Ovary (tissue), 9 donors: ENCODE data around the gene NRXN3. TPM values are rescaled to one million over a fixed set of nuclear protein-coding genes. Genes with fewer than 3 reads are reported as not detected.

Experiments used
- DNase-seq, 5 donors: peaks; one replicate each; pipeline ENCODE4 v3.0.0-alpha.2; 2019 to 2020
- H3K27ac ChIP-seq, 2 donors: fragments of 200-600 bp; one replicate each; pipeline versions ENCODE4 v1.5.1 to v1.8.0; 2019 to 2022
- H3K27me3 ChIP-seq: fragments of 200-600 bp; one replicate; pipeline ENCODE4 v1.8.0; 2022
- H3K36me3 ChIP-seq: fragments of 200-600 bp; sonication (generic); one replicate; pipeline ENCODE4 v1.5.1; 2019
- H3K4me1 ChIP-seq: one replicate; pipeline ENCODE4 v1.8.1; 2013; ENCODE audit warnings: mild to moderate bottlenecking, moderate library complexity; ENCODE audit not compliant: insufficient read depth
- H3K4me3 ChIP-seq: fragments of 200-600 bp; sonication (generic); one replicate; pipeline ENCODE4 v1.5.1; 2017
- H3K9me3 ChIP-seq, 2 donors: fragments of 200-600 bp in 1 of 2; sonication (generic) in 1 of 2; one replicate each; pipeline versions ENCODE4 v1.5.1 to v1.8.1; 2013 to 2019; ENCODE audit warnings: mild to moderate bottlenecking in 1 of 2, moderate library complexity in 1 of 2
- CTCF ChIP-seq, 3 donors: fragments of 450-650 bp in 2 of 3; fragments of 200-600 bp in 1 of 3; IDR thresholded peaks; one replicate each; pipeline versions ENCODE4 v1.5.1 to v1.8.0; 2016 to 2022; ENCODE audit warnings: antibody characterized with exemption in 3 of 3, mild to moderate bottlenecking in 1 of 3
- EP300 ChIP-seq: sonication (generic); formaldehyde crosslinking; IDR thresholded peaks from one replicate; pipeline ENCODE4 v1.6.1; 2017; ENCODE audit warnings: antibody characterized with exemption
- POLR2A ChIP-seq: fragments of 450-650 bp; IDR thresholded peaks from one replicate; pipeline ENCODE4 v1.6.1; 2017; ENCODE audit warnings: antibody characterized with exemption, mild to moderate bottlenecking, moderate library complexity
- WGBS, 3 donors: extraction: QIAGEN DNeasy Blood & Tissue Kit in 1 of 3; methylation state at CpG; one replicate each; pipeline versions ENCODE4 v1.1.5 to v1.1.7; 2013 to 2017; 5-methylcytosine and 5-hydroxymethylcytosine counted together
- intact Hi-C, 4 donors: fragments of 100-400 bp; cut with DNase I; formaldehyde crosslinking; loops; one replicate each; pipeline versions ENCODE4 v1.11.0 to v1.15.1; 2022 to 2023
- polyA plus RNA-seq, 2 donors: library from polyadenylated mRNA; stranded (reverse); fragments of 200-250 nt in 1 of 2; fragments of 350-450 nt in 1 of 2; fragmentation: Illumina TruSeq in 1 of 2; extraction: RNeasy Lipid Tissue Mini Kit (QIAGEN cat#74804) in 1 of 2; gene quantifications; one replicate each; pipeline ENCODE4 v1.2.3, GENCODE V29; 2013 to 2014
- total RNA-seq, 7 donors: library from RNA; depleted of rRNA in 2 of 7; stranded (reverse); fragments of >200 nt in 2 of 7; fragmentation: NEBNext Ultra II Directional in 3 of 7; extraction: Animal tissue kit (Norgen Biotek cat#: 25700) in 3 of 7; gene quantifications; one replicate each; pipeline versions ENCODE4 v1.1.0 to v1.2.4, GENCODE V29; 2016 to 2023
- donor health status: DM: no; HTN: no; CAD: no; lungs with moderate emphysema.
- donor health status: DM: no; HTN: no; CAD: no.
- donor health status: Bipolar disorder and iron deficiency.
- donor health status: DM: yes; HTN: yes; CAD: no.
- donor health status: DM: no; HTN: no; CAD: no.
- donor health status: DM: yes; HTN: yes; CAD: no.

Gene NRXN3
- total and polyA plus RNA-seq, 9 donors: 0.28 to 6.2 (median 0.82) TPM

DNA sequence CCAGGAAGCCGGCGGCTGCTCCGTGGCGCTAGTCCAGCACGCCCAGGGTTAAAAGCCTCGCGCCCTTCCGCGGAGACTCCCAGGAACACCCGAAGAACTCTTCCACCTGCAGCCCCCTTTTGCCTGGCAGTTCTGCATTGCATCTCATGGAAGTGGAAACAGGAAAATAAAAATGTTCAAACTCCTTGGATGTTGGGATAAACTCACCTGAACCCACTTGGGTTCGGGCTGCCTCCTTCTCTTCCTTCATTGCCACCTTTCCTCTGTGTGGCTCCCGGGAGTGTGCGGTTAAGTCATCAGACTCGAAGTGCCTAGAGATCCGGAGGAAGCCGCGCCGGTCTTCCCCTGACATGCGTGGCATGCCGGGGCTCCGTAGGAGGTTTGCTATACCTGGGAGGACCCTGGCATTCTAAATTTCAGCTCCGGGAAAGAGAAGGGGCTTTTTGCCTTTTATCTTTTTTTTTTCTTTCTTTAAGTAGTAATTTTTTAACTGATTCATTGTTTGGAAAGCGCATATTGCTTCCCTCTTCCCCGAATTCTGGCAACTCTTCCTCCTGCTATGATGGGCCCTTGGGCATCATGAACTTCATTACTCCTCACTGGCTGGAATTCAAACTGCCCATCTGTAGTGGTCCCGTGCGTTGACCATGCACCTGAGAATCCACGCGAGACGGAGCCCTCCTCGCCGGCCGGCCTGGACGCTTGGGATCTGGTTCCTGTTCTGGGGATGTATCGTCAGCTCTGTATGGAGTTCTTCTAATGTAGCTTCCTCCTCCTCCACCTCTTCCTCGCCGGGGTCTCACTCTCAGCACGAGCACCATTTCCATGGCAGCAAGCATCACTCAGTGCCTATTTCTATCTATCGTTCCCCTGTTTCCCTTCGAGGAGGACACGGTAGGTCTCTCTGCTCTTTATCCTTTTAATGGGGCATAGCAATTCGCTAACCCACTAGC, 1109.7 kb downstream of the NRXN3 start:
- H3K36me3 ChIP-seq: no peaks in the 10 kb centered on the region

DNA sequence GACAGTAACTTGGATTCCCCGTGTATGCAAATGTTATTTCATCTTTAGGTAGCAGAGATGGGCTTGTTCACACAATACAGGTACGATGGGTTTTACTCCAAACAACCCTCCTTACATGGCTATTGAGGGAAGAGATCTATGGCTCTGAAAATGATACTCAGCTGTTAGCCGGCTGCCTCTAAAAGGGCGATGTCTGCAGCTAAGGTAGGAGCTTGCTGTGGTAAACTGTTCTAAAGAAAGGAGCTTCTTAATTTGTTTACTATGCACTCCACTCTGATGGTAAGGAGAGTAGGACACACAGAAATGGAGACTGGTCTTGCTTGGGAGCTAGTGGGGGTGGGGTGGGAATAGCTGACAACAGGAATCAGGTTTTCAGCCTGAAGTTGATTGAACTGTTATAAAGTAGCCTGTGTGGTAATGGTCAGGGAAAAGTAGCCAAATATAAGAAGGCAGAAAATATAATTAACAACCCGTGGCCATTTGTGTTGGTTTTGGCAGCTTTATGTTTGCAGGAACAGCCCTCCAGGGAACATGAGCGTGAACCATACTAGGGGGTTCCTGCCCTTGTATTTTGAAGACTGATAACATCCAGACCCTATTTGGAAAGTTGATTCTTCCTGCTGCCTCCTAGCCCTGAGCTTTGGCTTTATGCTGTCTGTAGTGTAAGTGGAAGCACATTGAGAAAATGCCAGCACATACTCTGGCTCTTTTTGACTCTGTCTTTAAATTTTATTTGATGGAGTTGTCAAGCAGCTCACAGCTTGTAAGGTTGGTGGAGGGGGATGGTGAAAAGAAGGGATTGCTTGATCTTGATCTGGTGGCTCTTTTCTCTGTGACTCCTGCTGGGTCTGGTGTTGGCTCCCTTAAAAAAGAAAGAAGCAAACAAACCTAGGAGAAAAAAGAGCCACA, 1111.3 kb downstream of the NRXN3 start:
- intact Hi-C loops: no loop called here
- no peak for TF ChIP-seq EP300
- TF ChIP-seq POLR2A: no peak
- no peak for TF ChIP-seq CTCF (IDR thresholded peaks at IDR 0.05)
- Histone ChIP-seq H3K27ac (no peak overlapping the region), H3K4me3 (no peak overlapping the region), H3K36me3 (no peaks in the 10 kb centered on the region), H3K9me3 (no peaks in the 10 kb centered on the region), H3K4me1 (peaks cover 2% of the 10 kb centered on the region), H3K27me3 (no peaks in the 10 kb centered on the region)
- no peak for DNase-seq
- 16 to 18% (median 18%) methylated on average over 6 of the region's 6 CpGs for WGBS, 3 donors

More for the DNA sequence above, 1109.7 kb downstream of the NRXN3 start:
- Histone ChIP-seq H3K9me3 (no peaks in the 10 kb centered on the region), H3K4me1 (peaks cover 2% of the 10 kb centered on the region), H3K4me3 (peak overlapping the region; percentile 46), H3K27ac (no peak overlapping the region), H3K27me3 (no peaks in the 10 kb centered on the region)
- TF ChIP-seq POLR2A: no peak
- TF ChIP-seq CTCF (IDR thresholded peaks at IDR 0.05): no peak
- TF ChIP-seq EP300: no peak
- DNase-seq: no peak
- WGBS, 3 donors: 2 to 4% (median 2%) methylated on average over 41 of the region's 41 CpGs
- intact Hi-C loops: no loop called here

DNA sequence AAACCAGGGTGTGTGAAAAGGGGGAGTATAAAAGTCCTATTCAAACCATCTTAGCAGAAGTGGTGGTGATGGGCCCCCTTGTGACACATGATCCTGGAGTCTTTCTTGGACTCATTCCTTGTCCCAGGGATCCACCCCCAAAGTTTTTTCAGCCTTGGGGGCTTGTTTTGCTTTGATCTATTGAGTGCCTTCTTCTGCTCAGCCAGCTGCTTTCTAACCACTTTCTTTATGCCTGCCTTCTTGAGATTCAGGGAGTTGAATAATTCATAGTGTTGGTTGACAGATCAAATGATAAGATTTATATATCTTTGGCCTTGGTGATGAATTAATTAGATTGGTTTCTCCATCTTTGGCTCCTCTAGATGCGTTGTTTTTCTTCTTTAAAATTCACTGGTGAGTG, 1114.4 kb downstream of the NRXN3 start:
- H3K4me3 ChIP-seq: no peak overlapping the region
- H3K27me3 ChIP-seq: no peaks in the 10 kb centered on the region
- 82 to 97% (median 90%) methylated on average over 1 of the region's 1 CpG for WGBS, 3 donors
- H3K27ac ChIP-seq: no peak overlapping the region
- H3K9me3 ChIP-seq: no peaks in the 10 kb centered on the region
- H3K36me3 ChIP-seq: no peaks in the 10 kb centered on the region
- no peaks in the 10 kb centered on the region for H3K4me1 ChIP-seq
- TF ChIP-seq EP300 (no peak), POLR2A (no peak), CTCF (IDR thresholded peaks at IDR 0.05) (no peak)
- no peak for DNase-seq
- intact Hi-C loops: no loop called here

DNA sequence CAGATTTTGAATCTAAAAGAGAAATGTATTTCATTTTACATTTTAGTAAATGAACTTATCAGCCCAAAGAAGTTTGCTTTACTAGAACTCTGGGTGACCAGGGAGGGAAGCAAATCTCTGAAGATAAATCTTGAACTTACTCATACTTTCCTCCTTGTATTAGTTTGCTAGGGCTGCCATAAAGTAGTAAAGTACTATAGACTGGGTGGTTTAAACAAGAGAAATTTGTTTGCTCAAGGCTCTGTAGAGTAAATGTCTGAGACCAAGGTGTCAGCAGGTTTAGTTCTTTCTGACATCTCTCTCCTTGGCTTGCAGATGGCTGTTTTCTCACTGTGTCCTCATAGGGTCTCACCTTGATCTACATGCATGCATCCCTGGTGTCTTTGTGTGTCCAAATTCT, 1115.1 kb downstream of the NRXN3 start:
- Histone ChIP-seq H3K27me3 (no peaks in the 10 kb centered on the region), H3K36me3 (no peaks in the 10 kb centered on the region), H3K4me1 (no peaks in the 10 kb centered on the region), H3K27ac (no peak overlapping the region), H3K4me3 (no peak overlapping the region), H3K9me3 (no peaks in the 10 kb centered on the region)
- DNase-seq: no peak
- TF ChIP-seq EP300: no peak
- TF ChIP-seq CTCF (IDR thresholded peaks at IDR 0.05): no peak
- TF ChIP-seq POLR2A: no peak
- intact Hi-C loops: no loop called here
